ENCODE measurements around the gene NECTIN4.
A peak's percentile ranks its signal among the peaks of the same experiment; 100 is the strongest.
"Not testable (repeated sequence)": the region's sequence is repeated elsewhere in the genome, so short reads cannot be mapped to it uniquely, and the experiment has no call there.

NECTIN4 gene

DNA sequence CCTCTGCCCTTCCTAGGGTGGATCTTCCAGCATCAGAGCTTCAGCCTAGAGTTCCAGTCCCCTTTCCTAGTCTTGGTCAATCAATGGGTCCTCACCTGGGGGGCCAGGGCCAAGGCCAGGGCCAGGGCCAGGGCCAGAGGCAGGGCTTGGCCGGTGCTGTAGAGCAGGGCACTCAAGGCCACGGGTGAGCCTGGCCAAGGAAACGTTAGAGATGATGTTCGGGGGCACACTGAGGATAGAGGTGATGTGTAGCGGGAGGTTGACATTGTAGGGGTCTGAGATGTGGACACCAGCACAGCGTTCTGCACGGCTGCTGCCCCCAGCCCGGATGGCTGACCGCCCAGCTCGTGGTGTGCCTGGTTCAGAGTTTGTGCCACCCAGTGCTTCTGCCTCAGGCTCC lies 38.1 kb downstream of the NECTIN4 start:
- DNase-seq, result no peak

DNA sequence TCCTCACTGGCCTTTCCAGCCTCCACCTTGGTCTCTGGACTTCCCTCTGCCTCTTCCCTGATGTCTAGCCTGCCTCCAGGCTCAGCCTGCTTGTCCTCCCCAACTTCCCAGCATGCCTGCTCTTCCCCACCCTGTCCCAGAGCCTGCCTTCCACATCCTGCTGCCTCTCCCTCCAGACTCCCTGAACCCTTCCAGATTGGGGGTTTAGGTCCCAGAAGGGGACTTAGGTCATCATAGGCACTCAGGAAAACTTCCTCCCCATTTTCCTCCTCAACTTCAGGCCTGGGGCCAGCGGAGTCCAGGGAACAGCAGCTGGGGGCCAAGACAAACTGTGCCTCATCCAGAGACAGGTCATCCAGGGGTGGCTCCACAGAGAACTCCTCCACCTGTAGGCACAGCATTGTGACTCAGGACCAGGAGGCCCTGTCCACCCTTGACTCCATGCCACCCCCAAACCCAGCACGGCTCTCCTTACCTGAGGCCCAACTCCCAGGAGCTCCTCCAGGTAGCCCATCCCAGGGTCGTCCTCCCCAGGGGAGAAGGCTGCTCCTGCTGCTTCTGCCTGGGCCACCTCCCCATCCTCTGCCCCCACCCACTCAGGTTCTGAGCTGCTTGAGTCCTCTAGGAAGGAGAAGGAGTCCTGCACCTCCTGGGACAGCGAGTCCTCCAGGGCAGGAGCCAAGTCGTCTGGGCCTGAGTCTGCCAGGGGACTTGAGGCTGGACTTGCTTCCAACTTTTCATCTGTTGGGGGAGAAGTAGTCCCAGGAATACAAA lies 40.2 kb downstream of the NECTIN4 start:
- DNase-seq, result no peak

DNA sequence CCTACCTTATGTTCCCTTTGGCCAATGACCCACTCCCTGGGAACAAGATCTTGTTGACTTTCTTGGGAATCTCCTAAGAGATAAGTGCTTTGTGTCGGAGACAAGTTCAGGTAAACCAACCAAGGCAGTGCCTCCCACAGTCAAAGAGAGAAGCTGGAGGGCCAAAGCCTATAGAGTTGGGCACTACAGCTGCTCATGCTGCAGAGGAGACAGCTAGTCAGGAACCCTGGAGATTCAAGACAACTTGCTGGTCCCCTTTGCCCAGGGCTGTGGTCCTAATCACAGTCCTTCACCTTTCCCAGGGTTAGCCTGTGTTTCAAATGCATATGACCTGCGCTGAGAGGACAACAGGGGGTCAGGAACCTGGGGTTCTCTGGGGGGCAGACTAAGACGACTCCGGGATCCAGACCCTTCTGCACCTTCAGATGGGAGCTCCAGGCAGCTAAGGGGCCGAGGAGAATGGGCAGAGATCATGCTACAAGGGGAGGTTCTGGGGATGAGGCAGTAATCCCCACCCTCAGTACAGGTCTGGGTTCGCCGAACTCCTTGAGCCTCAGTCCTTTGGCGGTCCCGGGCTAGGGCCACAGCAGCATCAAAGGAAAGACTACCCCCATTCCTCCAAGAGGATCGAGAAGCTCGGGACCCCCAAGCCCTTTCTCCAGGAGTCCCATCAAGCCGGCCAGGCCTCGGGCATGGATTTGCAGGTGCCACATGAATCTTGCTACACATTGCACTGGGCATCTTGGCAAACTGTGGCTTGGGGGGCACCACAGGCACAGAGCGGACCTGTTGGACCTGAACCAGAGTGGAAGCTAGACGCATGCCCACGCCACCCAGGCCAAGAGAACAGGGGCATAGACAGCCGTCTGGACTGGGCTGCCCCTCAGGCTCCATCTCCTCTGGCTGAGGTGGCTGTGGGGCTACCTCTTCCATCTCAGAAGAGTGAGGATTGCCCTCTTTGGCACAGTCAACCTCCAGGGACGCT lies 41.6 kb downstream of the NECTIN4 start:
- DNase-seq, result no peak

DNA sequence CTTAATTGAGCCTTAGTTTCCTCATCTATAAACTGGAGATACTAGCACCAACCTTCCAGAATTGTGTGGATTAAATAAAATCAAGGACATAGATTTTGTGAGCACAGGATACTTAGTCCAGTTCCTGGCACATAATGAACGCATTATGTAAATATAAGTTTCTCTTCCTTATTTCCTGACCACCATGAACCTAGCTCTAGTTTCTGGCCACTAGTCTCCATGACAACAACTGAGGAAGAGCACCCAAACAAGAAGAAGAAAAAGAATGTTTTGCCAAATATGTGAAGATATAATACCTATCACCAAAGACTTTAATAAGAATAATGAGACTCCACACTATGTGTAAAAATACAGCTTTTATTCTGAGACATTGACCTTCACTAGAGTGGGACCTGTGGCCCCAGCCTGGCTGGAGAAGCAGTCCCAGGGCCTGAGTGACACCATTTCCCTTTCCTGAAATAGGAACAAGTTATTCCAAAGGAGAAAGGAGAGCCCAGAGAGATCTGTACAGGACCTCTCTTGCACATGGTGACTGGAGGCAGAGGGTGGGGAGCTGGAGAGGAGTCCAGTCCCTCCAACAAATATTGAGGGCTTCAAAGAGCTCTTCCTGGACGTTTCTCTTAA lies 42.6 kb downstream of the NECTIN4 start:
- peak; percentile 86 for DNase-seq

DNA sequence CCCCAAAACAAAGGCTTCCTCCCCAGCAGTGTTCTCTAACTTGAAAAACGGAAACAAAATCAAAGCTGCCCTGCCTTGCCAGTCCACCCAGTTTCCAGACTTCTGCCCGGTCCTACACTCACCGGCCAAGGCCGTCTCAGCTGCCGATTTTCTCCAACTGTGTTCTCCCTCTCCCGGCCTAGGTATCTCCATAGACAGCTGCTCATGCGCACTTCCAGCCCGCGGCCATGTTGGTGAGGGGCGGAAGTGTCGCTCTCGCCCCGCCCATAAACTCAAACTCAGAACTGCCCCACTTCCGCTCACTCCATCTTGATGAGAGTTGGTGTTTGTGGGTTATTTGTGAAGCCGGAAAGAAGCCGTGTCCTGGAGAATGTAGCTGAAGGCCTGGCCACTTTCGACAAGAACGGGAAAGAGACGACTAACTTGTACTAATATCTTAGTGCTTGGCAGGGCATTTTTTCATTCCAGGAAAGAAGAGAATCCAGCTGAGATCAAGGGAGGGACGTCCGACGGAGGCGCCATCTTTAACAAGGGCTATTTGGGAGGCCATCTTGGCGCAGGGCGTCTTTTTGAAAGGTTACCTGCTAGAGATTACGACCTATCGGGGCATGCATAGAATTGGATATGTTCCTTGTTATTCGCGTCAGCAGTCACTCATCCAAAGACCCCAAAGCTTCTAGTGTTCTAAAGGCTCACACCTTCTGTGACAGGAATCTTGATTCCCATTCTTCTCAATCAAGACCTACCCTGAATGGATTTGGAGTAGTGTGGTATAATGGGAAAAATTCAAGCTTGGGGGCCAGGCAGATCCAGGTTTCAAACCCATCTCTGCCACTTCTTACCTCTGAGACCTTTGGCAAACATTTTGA lies 43.4 kb downstream of the NECTIN4 start, which contains the start of gene USF1:
Gene USF1, minus strand, starts transcription at position 242 of the 869 bp plus-strand sequence. CDS start 2,702 bp downstream, outside the sequence.
- peak; percentile 97 for DNase-seq

DNA sequence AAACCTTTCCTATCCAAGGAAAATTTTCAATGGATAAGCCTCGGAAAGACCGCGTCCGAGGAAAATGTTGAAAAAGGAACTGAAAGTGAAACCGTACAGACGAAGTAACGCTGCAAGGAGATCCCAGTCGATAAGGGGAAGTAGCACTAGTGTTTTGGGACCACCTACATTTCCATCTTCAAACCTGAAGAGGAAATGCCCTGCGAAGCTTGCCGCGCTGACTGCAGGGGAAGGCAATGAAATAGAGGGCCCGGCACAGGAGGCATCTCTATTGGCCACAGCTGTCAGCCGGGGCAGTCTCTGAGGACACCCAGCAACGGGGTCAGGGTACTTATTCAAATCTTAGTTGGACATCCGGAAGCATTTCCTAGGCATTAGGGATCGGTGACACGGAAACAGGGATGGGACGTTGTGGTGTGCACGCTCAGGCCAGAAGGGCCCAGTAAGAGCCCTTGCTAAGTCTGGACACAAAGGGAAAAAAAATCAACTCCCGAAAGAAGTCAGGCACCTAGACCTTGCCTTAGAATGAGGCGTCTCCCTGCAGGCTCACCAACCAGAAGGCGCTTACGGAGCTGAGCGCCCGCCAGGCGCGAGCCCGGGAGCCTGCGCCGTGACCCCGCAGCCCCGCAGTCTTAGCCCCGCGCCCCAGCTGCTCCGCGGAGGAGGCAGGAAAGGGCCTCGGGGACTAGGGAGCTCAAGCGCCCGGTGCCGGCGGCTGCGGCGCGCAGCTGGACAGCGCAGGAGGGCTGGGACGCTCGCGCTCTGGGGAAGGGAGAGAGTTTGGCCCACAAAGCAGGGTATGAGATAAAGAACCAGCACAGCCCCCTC lies 44.2 kb downstream of the NECTIN4 start:
- peak; percentile 90 for DNase-seq

DNA sequence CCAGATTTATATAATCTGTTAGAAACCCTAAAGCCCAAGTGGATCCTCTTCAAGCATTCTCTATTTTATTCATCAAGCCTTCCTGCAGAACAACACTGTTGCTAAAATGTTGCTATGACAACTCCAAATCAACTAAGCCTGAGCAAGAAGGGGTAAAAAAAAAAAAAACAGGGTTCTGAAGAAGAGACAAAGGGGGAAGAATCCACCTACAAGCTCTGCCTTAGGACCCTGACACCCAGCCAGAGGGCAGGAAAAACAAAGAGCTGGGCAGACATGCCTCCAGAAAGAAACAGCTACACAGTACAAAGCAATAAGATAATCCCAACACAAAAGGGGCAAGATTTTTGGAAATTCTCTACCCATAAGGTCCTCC lies 44.8 kb downstream of the NECTIN4 start:
- DNase-seq, result no peak

DNA sequence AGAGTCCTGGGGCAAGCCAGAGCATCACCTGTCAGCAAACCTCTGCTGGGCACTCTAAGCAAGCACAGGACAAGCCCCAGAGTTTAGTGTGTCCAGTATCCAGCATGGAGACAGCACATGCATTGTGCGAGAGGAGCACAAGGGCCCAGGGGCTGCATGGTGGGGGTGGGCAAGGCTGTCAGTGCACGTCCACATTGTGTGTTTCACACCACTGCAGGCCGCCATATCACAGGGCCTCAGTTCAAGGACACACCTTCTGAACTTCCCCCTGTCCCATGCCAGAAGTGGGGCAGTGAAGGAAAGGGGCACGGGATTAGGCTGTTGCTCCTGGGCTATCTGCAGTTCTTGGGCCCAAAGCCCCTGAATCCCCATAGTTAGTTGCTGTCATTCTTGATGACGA lies 49.8 kb downstream of the NECTIN4 start:
- DNase-seq, result no peak

DNA sequence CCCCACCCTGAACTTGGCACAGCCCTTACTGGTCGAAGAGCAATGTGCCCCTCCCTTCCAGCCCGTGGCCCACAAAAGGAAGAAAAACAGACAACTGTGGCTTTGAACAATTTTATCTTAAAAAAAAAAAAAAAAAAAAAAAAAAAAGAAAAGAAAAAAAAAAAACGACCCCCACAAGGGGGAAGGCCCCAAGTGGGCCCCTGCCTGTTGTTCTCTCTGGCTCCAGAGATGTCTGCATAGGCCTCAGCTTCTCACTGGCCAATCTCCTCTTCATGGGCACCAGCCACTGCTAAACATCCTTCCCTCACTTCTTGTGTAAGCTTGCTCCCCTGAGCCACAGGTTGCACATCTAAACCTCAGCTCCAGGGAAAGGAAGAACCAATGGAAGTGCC lies 50.2 kb downstream of the NECTIN4 start:
- DNase-seq, result no peak

DNA sequence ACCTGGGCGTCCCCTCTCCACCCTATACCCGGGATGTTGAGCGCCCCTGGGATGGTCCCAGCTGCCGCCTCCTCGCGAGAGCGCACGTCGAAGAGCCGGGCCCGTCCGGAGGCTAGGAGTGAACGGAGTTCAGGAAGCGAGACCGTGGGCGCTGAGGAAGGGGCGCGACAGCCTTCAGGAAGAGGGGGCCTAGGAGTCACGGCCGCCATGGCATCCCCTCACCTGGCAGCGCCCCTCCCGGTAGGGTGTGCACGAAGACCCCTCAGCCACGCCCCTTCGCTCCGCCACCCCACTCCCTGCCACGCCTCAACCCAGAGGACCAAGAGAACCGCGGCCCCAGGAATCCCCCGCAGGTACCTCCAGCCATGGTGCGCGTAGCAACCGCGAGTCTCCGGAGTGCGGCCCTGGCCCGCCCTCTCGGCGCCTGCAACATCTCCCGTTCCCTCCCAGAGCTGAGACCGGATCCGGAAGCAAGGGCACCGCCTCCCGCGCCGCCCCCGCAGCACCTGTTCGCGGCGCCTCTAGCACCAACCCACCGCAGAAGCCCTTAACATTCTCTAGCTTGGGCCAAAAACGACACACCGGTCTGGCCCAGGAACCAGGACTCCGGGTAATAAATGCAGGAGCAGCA lies 50.7 kb downstream of the NECTIN4 start, which contains the start of gene TSTD1:
Gene TSTD1, minus strand, starts transcription at position 442 of the 631 bp plus-strand sequence. Its CDS starts 75 bp downstream, at position 367.
- DNase-seq, result no peak

DNA sequence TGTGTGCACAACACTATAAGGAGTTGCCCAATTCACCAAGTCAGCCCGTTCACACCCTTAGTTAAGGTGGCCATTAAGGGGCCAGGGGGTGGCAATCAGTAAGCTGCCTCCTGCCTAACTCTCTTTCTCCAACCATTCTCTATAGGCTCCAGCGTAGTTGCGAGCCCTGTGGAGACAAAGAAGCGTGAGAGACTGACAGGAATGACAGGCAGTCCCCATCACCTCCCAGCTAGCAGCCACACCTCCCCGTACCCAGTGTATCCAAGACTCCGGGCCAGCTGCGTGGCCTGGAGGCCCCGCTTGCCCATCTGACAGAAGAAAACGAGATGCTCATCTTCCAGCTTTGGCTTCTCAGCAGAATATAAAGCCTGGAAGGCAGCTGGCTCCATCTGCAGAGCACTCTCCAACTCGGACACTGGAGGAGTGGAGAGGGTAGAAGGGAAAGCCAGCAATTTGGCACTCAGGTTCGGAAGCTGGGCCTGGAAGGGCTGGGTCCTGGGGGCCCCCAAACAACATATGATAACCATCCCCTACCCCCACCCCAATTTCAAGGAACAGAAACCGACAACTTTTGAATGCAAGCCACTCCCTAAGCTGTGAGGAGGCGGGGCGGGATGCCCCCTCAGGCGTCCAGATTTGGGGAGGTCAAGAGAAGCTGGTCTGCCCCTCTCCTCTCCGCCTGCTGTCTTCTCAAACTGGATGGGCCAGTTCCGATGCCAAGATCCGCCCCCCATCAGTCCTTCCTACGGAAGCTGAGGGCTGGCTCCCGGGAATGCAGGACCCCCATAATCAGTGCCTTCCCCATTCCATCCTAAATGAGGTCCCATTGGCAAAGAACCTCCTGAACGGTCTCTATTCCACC lies 51.5 kb downstream of the NECTIN4 start:
- DNase-seq, result no peak

DNA sequence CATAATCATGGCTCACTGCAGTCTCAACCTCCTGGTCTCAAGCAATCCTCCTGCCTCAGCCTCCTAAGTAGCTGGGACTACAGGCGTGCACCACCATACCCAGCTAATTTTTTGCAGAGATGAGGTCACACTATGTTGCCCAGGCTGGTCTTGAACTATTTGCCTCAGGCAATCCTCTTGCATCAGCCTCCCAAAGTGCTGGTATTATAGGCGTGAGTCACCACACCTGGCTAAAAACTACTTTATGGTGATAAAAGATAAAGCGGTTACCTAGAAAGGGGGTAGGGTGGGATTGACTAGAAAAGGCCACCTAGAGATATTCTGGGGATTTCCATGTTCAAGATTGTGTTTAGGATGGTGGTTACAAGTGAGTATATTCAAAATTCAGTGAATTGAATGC lies 55.6 kb downstream of the NECTIN4 start:
- no peak for DNase-seq

DNA sequence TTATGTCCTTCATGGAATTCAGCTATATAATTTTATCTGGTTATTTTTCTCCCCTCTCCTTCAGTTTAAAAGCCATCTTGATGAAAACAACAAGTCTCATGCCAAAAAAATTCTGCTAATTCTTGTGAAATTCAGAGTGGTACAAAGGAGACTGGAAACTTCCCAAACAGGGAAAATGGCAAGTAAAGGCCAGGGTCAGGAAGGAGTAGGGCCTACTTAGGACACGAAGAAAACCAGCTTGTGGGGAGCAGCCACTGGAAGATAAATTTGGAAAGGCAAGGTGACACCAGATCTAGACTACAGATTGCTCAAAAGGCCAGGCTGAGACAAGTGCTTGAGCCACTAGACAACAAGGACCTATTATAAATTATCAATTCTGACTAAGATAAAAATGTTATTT lies 56.9 kb downstream of the NECTIN4 start:
- DNase-seq, result no peak

DNA sequence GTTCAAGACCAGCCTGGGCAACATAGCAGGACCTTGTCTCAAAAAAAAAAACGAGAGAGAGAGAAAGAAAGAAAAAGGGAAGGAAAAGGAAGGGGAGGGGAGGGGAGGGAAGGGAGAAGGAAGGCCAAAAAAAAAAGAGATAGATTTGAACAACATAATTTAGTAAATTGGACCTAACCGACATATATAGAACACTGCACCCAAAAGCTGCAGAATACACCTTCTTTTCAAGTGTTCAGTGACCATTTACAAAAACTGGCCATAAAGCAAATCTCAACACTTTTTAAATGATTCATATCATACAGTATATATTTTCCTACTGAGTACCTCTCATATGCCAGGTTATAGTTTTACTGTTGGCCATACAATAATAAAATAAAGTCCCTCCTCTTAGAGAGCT lies 57.5 kb downstream of the NECTIN4 start:
- no peak for DNase-seq

DNA sequence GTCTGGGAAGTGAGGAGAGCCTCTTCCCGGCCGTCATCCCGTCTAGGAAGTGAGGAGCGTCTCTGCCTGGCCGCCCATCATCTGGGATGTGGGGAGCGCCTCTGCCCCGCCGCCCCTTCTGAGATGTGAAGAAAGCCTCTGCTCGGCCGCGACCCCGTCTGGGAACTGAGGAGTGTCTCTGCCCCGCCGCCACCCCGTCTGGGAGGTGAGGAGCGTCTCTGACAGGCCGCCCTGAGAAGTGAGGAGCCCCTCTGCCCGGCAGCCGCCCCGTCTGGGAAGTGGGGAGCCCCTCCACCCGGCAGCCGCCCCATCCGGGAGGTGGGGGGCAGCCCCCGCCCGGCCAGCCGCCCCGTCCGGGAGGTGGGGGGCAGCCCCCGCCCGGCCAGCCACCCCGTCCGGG lies 59.9 kb downstream of the NECTIN4 start:
- not testable (repeated sequence) for DNase-seq

DNA sequence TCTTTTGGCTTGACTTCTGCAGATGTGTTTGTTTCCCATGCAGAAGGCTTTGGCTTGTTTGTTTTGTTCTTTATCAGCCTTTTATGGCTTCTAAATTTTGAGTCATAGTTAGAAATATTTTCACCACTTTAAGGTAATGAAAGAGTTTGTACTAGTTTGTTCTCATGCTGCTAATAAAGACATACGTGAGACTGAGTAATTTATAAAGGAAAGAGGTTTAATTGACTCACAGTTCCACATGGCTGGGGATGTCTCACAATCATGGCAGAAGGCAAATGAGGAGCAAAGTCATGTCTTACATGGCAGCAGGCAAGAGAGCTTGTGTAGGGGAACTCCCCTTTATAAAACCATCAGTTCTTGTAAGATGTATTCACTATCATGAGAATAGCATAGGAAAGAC lies 62.4 kb downstream of the NECTIN4 start:
- DNase-seq, result not testable (repeated sequence)

DNA sequence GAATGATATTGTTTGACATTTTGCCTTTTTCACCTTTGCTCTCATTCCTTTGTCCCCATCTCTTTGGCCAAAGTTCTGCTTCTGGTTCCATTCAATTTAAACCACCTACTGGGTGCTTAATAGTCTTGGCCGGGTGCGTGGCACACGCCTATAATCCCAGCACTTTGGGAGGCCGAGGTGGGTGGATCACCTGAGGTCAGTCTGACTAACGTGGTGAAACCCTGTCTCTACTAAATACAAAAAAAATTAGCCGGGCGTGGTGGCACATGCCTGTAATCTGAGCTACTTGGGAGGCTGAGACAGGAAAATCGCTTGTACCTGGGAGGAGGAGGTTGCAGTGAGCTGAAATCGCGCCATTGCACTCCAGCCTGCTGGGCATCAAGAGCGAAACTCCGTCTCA lies 66.9 kb downstream of the NECTIN4 start:
- DNase-seq, result not testable (repeated sequence)

DNA sequence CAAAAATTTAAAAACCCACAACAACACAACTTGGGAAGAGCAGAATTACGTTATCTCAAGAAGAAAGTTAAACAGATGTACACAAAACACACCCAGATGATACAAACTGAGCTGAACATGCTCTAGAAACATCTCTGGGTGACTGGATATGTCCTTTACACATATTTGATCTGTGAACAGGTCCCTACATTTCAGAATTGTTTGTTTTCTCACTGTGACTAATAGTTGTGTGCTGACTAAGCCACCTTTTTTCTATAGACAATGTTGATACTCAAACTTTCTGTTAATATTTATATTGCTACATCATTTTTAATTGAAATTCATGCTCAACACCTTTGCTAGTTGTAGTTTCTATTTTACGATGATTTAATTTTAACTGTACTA lies 67.4 kb downstream of the NECTIN4 start:
- no peak for DNase-seq

DNA sequence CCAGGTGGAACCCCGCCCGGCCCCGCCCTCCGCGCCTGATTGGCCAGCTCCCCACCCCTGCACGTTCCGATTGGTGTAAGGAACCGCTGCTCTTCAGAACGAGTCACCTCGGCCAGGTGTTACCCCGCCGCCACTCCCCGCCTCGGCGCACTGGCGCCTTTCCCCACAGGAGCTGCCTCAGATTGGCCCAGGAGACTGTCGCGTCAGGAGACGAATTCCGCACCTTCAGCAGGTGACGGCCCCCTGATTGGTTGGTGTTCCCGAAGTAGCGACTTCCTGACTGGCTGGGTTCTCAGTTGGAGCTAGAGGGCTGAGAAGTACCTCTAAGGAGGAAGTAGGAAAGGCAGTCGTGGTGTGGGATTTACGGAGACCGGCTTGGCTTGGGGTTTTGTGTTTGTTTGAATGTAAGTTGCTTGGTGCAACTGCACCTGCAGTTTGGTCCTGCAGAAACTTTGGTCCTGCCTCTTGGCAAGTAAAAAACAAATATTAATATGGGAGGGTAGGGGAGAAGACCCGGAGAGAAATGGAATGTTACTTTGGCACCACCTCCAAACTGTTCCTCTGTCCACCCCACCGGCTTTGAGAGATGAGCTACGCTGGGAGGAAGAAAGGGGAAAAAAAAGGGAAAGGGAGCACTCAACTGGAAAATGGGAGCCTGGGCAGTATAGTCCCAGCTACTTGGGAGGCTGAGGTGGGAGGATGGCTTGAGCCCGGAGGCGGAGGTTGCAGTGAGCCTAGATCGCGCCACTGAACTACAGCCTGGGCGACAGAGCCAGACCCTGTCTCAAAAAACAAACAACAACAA lies 68.0 kb downstream of the NECTIN4 start:
- peak; percentile 65 for DNase-seq
